Measurements from ENCODE around the gene CCNT1. TPM values are rescaled to one million over a fixed set of nuclear protein-coding genes. Genes with fewer than 3 reads are reported as not detected.

CCNT1 gene
- total and polyA plus RNA-seq, 2 of the 4 experiments (the other 2 are of a cell fraction), result 9.0 to 74.0 TPM

DNA sequence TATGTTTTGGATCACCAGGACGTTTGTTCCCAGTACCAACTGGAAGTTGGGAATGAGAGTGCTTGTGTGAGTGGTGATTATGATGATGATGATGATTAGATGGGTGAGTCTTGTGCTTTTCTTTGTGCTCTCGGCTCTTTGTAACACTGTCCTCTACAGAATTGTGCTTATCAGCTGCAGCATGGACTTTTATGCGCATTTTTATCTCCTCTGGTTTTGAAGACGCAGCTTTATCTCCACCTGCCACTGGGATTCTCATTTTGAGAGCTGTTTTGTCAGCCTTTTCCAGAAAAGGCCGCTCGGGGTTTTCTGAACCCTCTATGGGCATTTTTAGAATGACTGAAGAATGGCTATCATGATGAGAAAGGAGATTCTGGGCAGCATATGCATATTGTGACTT, 22.9 kb downstream of the CCNT1 start:
- no TSS peak for BruUV-seq (replicated peaks)

More for the DNA sequence above, 22.9 kb downstream of the CCNT1 start:
- 0 out of 2 replicates have a peak, but pooled peaks cover 2% of the 10 kb centered on the region for H3K9me1 ChIP-seq (ENCODE audit: insufficient read depth, low read length)
- no peak overlapping the region for H3K4ac ChIP-seq (ENCODE audit: low read depth, low read length)
- ChIA-PET CTCF (interaction anchor here (1.2 kb wide), 1 partner anchor 11 kb away, joined by 3 read pairs; no protein-coding TSS in a partner anchor), POLR2A (ENCODE audit: unreplicated experiment) (no interaction called here)
- H3K4me1 ChIP-seq (ENCODE audit: control insufficient read depth, insufficient read depth, low read length), result 0 out of 2 replicates have a peak, but pooled peaks cover 2% of the 10 kb centered on the region
- no peak overlapping the region for H2AK9ac ChIP-seq (replicated peaks; ENCODE audit: low read depth, low read length, poor library complexity)
- no peak overlapping the region for H2AFZ ChIP-seq (replicated peaks; ENCODE audit: low read length, poor library complexity)
- H2AK5ac ChIP-seq (ENCODE audit: low read depth, low read length), result no peak overlapping the region
- H3K27me3 ChIP-seq (ENCODE audit: control insufficient read depth, insufficient read depth, low read length), result no peaks in the 10 kb centered on the region
- H3K27ac ChIP-seq (ENCODE audit: insufficient read depth, low read length), result no peak overlapping the region
- no peak overlapping the region for H3K23ac ChIP-seq (ENCODE audit: low read depth, low read length)
- H3K18ac ChIP-seq (ENCODE audit: low read depth, low read length), result no peak overlapping the region
- no peak overlapping the region for H4K91ac ChIP-seq (ENCODE audit: insufficient read depth, low read depth, low read length)
- no peak overlapping the region for H3K14ac ChIP-seq (replicated peaks; ENCODE audit: low read depth, low read length)
- H4K5ac ChIP-seq (ENCODE audit: low read depth, low read length), result no peak overlapping the region
- no peak overlapping the region for H2BK5ac ChIP-seq (ENCODE audit: low read depth, low read length, poor library complexity, severe bottlenecking)
- no peak overlapping the region for H2BK20ac ChIP-seq (ENCODE audit: low read depth, low read length)
- no peak for DNase-seq
- H2BK120ac ChIP-seq (ENCODE audit: low read depth, low read length), result no peak overlapping the region
- no peak overlapping the region for H3K56ac ChIP-seq (ENCODE audit: extremely low read depth, insufficient read depth, low read length)
- peaks cover 32 to 42% of the 10 kb centered on the region in 2 experiments for H3K79me1 ChIP-seq (ENCODE audit: low read depth in 1 of 2, low read length in 2 of 2)
- in situ Hi-C loops (cut with MboI; ENCODE audit: low sequenced_read_pairs), result no loop called here
- WGBS, 2 experiments (ENCODE audit: extremely low coverage in 2 of 2, insufficient read length in 1 of 2), result 100% methylated on average over 2 of the region's 6 CpGs; no CpG with 5 or more reads in 1 of the 2 experiments
- no peak overlapping the region for H3K4me3 ChIP-seq (ENCODE audit: insufficient read depth, low read depth, low read length)
- no peaks in the 10 kb centered on the region for H3K9me3 ChIP-seq (ENCODE audit: control insufficient read depth, insufficient read depth, low read length)
- intact Hi-C loops (cut with micrococcal nuclease), result no loop called here
- no peak overlapping the region for H4K8ac ChIP-seq (ENCODE audit: low read depth in 2 of 2, low read length in 2 of 2)
- H2BK15ac ChIP-seq (ENCODE audit: low read depth, low read length), result no peak overlapping the region
- no peak for ATAC-seq (ENCODE audit: low read depth)
- H3K4me2 ChIP-seq (ENCODE audit: low read depth, low read length), result no peak overlapping the region
- TF ChIP-seq, protein P1, sequence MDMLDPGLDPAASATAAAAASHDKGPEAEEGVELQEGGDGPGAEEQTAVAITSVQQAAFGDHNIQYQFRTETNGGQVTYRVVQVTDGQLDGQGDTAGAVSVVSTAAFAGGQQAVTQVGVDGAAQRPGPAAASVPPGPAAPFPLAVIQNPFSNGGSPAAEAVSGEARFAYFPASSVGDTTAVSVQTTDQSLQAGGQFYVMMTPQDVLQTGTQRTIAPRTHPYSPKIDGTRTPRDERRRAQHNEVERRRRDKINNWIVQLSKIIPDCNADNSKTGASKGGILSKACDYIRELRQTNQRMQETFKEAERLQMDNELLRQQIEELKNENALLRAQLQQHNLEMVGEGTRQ (IDR thresholded peaks at IDR 0.05; ENCODE audit: low read depth, low read length), result no peak
- TF ChIP-seq CHD1 (IDR thresholded peaks at IDR 0.05; ENCODE audit: low read depth, low read length) (no peak), RAD21 (IDR thresholded peaks at IDR 0.05; ENCODE audit: low read length) (no peak), RFX5 (IDR thresholded peaks at IDR 0.05; ENCODE audit: low read depth, low read length) (no peak), RCOR1 (IDR thresholded peaks at IDR 0.05; ENCODE audit: insufficient replicate concordance, low read length) (no peak), FOS (IDR thresholded peaks at IDR 0.05; ENCODE audit: low read depth, low read length) (no peak), POLR2A (IDR thresholded peaks at IDR 0.05; ENCODE audit: low read depth, low read length) (no peak), MAFK (IDR thresholded peaks at IDR 0.05; ENCODE audit: low read depth, low read length) (no peak), BHLHE40 (IDR thresholded peaks at IDR 0.05; ENCODE audit: low read depth, low read length) (no peak), NFE2L2 (IDR thresholded peaks at IDR 0.05; ENCODE audit: low read depth, low read length) (no peak), MXI1 (IDR thresholded peaks at IDR 0.05; ENCODE audit: borderline replicate concordance, low read depth, low read length) (no peak), CEBPB (IDR thresholded peaks at IDR 0.05; ENCODE audit: low read depth, low read length) (no peak), MAZ (IDR thresholded peaks at IDR 0.05; ENCODE audit: borderline replicate concordance, low read depth, low read length) (no peak), SMC3 (IDR thresholded peaks at IDR 0.05; ENCODE audit: low read depth, low read length) (no peak)
- TF ChIP-seq, protein P2, sequence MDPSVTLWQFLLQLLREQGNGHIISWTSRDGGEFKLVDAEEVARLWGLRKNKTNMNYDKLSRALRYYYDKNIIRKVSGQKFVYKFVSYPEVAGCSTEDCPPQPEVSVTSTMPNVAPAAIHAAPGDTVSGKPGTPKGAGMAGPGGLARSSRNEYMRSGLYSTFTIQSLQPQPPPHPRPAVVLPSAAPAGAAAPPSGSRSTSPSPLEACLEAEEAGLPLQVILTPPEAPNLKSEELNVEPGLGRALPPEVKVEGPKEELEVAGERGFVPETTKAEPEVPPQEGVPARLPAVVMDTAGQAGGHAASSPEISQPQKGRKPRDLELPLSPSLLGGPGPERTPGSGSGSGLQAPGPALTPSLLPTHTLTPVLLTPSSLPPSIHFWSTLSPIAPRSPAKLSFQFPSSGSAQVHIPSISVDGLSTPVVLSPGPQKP (IDR thresholded peaks at IDR 0.05; ENCODE audit: borderline replicate concordance, low read depth, low read length), result no peak
- TF ChIP-seq, protein P3, sequence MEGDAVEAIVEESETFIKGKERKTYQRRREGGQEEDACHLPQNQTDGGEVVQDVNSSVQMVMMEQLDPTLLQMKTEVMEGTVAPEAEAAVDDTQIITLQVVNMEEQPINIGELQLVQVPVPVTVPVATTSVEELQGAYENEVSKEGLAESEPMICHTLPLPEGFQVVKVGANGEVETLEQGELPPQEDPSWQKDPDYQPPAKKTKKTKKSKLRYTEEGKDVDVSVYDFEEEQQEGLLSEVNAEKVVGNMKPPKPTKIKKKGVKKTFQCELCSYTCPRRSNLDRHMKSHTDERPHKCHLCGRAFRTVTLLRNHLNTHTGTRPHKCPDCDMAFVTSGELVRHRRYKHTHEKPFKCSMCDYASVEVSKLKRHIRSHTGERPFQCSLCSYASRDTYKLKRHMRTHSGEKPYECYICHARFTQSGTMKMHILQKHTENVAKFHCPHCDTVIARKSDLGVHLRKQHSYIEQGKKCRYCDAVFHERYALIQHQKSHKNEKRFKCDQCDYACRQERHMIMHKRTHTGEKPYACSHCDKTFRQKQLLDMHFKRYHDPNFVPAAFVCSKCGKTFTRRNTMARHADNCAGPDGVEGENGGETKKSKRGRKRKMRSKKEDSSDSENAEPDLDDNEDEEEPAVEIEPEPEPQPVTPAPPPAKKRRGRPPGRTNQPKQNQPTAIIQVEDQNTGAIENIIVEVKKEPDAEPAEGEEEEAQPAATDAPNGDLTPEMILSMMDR (conservative IDR thresholded peaks at IDR 0.05; ENCODE audit: low read depth, low read length), result no peak
- H3K36me3 ChIP-seq (ENCODE audit: control insufficient read depth, insufficient read depth, low read length), result peaks cover 44% of the 10 kb centered on the region
- dilution Hi-C loops (cut with HindIII; ENCODE audit: low sequenced_read_pairs, unreplicated experiment), result no loop called here
- no peaks in the 10 kb centered on the region for H4K20me1 ChIP-seq (ENCODE audit: insufficient read depth, low read length)
- H3K9ac ChIP-seq (ENCODE audit: low read depth, low read length), result no peak overlapping the region
